Fibroblast of upper back skin (primary cell): ENCODE measurements around the gene KRTAP4-16.
A peak's percentile ranks its signal among the peaks of the same experiment; 100 is the strongest.
"Not testable (repeated sequence)": the region's sequence is repeated elsewhere in the genome, so short reads cannot be mapped to it uniquely, and the experiment has no call there.

ENCODE experiments used
- DNase-seq: peaks from one replicate; pipeline ENCODE4 v3.0.0-alpha.2; 2013

KRTAP4-16 gene

DNA sequence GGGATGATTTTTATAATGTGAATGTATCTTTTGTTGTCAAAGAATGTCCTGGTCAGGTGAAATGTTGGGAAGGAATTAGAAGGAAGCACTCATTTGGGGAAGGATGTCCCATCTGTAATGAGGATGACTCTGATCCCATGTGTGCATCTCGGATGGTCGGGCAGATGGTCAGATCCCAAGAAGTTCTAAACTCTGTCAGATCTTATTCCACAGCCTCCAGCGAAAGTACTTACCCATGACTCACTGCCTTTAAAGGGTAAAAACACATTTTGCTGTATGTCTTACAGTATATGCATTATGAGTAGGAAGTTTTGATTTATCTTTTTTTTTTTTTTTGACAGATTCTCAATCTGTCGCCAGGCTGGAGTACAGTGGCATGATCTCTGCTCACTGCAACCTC is 16.7 kb upstream of the KRTAP4-16 start:
- DNase-seq: peak; percentile 52

DNA sequence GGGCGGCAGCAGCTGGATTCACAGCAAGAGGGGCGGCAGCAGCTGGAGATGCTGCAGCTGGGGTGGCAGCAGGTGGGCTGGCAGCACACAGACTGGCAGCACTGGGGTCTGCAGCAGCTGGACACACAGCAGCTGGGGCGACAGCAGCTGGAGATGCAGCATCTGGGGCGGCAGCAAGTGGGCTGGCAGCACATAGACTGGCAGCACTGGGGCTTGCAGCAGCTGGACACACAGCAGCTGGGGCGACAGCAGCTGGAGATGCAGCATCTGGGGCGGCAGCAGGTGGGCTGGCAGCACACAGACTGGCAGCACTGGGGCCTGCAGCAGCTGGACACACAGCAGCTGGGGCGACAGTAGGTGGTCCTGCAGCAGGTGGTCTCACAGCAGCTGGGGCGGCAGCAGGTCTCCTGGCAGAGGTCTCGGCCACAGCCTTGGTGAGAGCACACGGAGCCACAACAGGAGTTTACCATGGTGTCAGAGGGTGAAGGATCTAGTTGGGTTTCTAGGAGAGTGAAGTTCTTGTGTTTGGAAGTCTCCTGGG is 15.9 kb upstream of the KRTAP4-16 start, which contains the start of gene KRTAP4-11:
Gene KRTAP4-11 (minus strand): TSS at position 528 of the 541 bp plus-strand sequence. CDS start 58 bp downstream, at position 470.
- DNase-seq: not testable (repeated sequence)

DNA sequence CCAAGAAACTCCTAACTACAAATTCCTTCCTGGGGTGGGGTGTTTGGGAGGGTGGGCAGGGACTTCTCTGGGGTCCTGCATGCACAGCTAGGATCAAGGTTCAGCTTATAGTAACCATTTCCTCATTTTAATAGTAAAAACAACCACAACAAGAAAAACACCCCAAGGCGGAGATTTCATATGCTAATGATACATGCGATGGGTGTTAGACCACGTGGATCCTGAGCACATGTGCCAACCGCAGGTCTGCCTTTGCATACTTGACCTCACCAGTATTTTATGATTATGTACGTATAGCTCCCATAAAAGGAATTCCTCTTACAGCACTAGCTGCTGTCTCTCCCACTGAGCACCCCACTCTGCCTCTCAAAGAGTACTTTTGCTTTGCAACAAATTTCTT is 14.3 kb upstream of the KRTAP4-16 start:
- peak; percentile 59 for DNase-seq

DNA sequence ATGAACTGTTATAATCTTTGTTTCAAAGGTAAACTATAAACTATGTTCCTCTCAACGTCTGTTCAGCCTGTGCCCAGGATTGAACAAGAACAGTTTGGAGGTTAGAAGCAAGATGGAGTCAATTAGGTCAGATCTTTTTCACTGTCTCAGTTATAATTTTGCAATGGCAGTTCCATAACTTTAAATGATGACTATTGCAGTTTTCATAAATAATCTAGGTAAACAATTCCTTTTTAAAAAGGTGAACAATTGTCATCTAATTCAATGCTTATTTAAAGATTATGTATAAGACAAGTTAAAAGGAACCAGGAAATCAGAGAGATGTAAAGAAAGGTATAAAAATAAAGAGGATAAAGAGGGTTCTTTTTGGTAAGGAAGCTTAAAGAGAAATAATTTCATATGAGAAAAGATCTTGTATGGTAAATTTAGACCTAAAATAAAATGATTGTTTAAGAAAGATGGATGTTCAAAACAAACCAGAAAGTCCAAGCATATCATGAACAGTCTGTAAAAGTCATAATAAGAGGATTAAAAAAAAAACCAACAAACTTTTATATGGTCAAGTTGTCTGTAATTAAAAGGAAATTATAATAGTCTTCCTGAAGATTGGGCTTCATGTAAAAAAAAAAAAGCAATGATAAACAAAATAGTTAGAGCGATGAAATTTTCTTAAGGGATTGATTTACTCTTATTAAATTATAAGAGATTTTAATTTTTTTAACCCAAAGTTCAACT is 9.3 kb upstream of the KRTAP4-16 start:
- no peak for DNase-seq

DNA sequence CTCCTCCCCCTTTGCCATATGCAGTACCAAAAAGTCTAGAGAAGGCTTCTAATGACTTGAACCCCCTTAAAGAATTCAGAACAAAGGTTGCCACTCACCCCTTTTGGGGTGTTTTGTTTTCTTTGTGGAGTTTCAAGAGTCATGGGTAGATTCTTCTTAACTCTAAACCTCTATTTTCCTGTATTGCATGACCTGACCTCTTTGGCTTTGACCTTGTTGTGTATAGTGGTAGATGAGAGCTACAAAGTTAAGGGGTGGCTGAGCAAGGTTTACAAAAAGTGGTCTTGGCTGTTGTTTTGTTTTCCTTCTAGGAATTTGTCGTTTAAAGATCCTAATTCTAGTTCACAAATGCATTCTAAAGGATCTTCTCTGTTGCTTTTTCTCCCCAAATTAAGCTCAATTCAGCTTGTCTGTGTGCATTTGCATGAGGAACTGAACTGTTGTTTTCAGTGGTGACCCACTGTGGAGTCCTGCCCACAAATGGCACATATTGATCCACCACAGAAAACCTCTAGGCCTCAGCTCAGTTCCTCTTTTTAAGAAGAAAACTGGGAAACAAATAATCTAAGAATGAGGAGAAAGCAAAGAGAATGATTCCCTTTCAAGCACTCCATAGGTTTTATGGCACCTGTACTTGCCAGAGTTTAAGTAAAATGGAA is 6.8 kb upstream of the KRTAP4-16 start:
- not testable (repeated sequence) for DNase-seq

DNA sequence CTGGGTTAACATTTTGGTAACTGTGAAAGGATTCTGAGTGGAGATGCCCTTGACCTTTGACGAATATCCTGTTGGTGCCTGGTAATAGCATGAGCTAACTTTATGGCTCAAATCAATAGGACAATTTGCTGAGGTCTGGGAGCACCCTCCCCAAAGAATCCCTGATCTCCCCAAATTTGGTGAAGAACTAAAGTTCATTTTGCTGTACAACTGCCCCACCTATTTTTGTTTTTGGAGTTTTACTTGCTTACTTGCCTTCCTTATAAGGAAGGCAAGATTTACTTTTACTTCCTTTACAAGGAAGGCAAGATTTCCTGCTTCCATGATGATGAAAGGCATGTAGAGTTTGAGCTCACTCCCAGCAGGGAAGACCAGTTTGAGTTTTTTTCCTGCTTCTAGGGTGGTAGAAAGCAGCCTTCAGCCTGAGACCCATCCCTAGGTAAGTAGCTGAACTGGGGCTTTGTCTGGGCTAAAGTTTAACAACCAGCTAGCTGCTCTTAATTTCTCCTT is 6.0 kb upstream of the KRTAP4-16 start:
- DNase-seq: no peak

DNA sequence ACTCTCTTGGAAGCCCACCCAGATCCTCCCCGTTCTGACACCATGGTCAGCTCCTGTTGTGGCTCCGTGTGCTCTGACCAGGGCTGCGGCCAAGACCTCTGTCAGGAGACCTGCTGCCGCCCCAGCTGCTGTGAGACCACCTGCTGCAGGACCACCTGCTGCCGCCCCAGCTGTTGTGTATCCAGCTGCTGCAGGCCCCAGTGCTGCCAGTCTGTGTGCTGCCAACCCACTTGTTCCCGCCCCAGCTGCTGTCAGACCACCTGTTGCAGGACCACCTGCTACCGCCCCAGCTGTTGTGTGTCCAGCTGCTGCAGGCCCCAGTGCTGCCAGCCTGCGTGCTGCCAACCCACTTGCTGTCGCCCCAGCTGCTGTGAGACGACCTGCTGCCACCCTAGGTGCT is 3.3 kb upstream of the KRTAP4-16 start, which contains the start of gene KRTAP4-9:
Gene KRTAP4-9 (plus strand): TSS at position 43 of the 400 bp plus-strand sequence. CDS start 0 bp downstream, at position 43.
- DNase-seq: not testable (repeated sequence)

DNA sequence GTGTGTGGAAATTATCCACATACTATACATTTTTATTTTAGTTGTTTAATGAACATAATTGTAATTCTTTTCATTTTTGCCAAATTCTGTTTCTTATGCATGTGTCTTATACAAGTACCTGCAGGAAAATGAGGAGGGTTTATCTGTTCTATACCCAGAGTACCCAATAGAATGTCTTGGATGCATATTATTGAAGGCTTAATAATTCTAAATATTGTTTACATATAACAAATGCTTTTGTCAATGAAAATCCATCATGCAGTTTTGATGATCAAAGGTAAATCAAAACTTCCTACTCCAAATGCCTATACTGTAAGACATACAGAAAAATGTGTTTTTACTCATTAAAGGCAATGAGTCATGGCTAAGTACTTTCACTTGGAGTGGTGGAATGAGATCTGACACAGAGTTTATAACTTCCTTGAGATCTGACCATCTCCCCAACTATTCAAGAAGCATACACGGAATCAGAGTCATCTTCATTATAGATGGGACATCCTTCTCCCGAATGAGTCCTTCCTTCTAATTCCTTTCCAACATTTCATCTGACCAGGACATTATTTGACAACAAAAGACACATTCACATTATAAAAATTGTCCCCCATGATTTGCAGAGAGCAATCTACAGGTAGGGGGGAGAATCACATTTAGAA is 2.5 kb upstream of the KRTAP4-16 start:
- peak; percentile 83 for DNase-seq

DNA sequence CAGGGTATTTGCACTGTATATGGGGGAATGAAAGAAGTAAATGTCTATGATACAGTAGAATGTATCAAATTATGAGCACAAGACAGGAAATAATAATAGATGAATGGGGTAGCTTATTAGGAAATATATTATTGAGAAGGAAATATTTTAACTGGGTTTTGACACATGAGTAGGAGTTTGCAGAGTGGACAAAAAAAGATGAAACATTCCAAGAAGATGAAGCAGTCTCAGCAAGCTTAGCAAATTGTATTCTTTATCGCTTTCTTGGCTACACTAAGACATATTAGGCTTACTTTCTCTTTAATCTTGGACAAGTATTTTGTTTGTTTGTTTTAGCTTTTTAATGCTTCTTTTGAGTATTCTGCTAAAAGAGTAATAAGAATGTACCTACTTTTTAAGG is 1.9 kb upstream of the KRTAP4-16 start:
- DNase-seq: no peak

DNA sequence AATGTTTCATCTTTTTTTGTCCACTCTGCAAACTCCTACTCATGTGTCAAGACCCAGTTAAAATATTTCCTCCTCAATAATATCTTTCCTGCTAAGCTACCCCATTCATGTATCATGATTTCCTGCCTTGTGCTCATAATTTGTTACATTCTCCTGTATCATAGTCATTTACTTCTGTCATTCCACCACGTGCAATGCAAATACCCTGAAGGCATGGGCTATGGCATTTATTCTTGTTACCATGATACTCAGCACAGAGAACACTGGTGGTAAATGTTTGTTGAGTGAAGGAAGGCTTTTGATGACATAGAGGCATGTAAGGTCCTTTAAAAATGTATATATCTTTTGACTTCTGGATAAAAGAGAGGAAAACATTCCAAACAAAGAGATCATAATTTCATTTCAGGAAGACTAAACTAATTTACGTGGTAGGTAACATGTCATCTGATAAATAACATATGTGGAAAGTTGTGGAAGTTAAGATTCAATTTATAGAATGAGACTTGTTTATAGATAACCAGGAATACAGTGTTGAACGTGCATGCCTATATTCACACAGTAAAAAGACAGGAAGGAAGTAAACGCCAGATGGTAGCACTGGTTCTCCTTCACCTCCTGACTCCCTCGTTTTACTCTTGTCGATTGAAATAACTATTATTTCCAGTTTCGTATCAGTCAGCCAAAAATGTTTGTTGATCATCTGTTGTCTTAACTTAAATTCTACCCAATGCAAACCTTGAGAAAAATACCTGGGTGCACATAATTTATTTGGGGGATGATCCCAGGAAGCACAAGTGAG is 2.1 kb downstream of the KRTAP4-16 start:
- peak; percentile 81 for DNase-seq

DNA sequence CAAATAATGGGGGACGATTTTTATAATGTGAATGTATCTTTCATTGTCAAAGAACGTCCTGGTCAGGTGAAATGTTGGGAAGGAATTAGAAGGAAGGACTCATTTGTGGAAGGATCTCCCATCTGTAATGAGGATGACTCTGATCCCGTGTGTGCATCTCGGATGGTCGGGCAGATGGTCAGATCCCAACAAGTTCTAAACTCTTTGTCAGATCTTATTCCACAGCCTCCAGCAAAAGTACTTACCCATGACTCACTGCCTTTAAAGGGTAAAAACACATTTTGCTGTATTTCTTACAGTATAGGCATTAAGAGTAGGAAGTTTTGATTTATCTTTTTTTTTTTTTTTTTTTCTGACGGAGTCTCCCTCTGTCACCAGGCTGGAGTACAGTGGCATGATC is 3.5 kb downstream of the KRTAP4-16 start:
- DNase-seq: peak; percentile 65

DNA sequence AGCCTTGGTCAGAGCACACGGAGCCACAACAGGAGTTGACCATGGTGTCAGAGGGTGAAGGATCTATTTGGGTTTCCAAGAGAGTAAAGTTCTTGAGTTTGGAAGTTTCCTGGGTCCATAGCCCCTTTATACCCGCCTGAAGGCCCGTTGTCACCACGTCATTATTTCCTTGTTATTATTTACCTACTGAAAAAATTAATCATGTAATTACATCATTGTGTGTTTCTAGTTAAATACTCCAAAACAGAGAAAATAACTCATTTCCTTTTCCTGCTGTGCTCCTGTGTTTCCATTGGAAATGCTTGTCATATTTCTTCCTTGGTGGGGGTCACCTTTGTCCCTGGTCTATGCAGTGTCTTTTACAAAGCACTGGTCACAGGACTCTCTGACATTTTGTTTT is 4.0 kb downstream of the KRTAP4-16 start, which contains the start of gene KRTAP4-8:
Gene KRTAP4-8 (minus strand): TSS at position 101 of the 400 bp plus-strand sequence. CDS start 58 bp downstream, at position 43.
- no peak for DNase-seq

DNA sequence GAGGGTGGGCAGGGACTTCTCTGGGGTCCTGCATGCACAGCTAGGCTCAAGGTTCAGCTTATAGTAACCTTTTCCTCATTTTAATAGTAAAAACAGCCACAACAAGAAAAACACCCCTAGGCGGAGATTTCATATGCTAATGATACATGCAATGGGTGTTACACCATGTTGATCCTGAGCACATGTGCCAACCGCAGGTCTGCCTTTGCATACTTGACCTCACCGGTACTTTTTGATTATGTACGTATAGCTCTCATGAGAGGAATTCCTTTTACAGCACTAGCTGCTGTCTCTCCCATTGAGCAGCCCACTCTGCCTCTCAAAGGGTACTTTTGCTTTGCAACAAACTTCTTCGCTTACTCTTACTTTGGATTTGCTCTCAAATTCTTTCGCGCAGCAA is 6.0 kb downstream of the KRTAP4-16 start:
- DNase-seq: no peak

DNA sequence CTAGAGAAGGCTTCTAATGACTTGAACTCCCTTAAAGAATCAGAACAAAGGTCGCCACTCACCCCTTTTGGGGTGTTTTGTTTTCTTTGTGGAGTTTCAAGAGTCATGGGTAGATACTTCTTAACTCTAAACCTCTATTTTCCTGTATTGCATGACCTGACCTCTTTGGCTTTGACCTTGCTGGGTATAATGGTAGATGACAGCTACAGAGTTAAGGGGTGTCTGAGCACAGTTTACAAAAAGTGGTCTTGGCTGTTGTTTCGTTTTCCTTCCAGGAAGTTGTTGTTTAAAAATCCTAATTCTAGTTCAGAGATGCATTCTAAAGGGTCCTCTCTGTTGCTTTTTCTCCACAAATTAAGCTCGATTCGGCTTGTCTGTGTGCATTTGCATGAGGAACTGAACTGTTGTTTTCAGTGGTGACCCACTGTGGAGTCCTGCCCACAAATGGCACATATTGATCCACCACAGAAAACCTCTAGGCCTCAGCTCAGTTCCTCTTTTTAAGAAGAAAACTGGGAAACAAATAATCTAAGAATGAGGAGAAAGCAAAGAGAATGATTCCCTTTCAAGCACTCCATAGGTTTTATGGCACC is 13.2 kb downstream of the KRTAP4-16 start:
- DNase-seq: not testable (repeated sequence)

DNA sequence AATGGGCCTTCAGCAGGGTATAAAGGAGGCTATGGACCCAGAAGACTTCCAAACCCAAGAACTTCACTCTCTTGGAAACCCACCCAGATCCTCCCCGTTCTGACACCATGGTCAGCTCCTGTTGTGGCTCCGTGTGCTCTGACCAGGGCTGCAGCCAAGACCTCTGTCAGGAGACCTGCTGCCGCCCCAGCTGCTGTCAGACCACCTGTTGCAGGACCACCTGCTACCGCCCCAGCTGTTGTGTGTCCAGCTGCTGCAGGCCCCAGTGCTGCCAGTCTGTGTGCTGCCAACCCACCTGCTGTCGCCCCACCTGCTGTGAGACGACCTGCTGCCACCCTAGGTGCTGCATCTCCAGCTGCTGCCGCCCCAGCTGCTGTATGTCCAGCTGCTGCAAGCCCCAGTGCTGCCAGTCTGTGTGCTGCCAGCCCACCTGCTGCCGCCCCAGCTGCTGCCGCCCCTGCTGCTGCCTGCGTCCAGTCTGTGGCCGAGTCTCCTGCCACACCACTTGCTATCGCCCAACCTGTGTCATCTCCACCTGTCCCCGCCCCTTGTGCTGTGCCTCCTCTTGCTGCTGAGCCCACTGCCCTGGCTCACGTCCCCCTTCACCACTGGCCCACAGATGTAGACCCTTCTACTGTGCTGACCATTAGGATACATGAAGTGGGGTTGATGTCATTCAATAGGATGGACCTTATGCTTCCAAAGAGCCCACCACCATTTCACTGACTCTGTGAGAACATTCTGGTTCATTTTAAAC is 17.7 kb downstream of the KRTAP4-16 start, which contains the start of gene KRTAP4-7:
Gene KRTAP4-7 (plus strand): TSS at position 51 of the 757 bp plus-strand sequence. CDS start 57 bp downstream, at position 108.
- DNase-seq: not testable (repeated sequence)

DNA sequence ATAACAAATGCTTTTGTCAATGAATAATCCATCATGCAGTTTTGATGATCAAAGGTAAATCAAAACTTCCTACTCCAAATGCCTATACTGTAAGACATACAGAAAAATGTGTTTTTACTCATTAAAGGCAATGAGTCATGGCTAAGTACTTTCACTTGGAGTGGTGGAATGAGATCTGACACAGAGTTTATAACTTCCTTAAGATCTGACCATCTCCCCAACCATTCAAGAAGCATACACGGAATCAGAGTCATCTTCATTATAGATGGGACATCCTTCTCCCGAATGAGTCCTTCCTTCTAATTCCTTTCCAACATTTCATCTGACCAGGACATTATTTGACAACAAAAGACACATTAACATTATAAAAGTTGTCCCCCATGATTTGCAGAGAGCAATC is 18.6 kb downstream of the KRTAP4-16 start:
- peak; percentile 74 for DNase-seq

DNA sequence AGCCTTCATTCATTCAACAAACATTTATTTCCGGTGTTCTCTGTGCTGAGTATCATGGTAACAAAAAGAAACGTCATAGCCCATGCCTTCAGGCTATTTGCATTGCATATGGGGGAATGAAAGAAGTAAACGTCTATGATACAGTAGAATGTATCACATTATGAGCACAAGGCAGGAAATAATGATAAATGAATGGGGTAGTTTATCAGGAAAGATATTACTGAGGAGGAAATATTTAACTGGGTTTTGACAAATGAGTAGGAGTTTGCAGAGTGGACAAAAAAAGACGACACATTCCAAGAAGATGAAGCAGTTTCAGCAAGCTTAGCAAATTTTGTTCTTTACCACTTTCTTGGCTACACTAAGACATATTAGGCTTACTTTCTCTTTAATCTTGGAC is 19.4 kb downstream of the KRTAP4-16 start:
- DNase-seq: no peak

DNA sequence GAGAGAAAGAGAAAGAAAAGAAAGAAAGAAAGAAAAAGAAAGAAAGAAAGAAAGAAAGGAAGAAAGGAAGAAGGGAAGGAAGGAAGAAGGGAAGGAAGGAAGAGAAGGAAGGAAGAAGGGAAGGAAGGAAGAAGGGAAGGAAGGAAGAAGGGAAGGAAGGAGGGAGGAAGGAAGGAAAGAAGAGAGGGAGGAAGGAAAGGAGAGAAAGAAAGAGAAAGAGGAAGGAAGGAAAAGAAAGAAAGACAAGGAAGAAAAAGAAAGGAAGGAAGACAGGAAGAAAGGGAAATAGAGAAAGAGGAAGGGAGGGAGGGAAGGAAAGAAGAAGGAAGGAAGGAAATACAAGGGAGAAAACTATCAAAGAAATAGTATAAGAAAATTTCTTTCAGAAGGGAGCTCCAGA is 25.2 kb downstream of the KRTAP4-16 start:
- DNase-seq: no peak

DNA sequence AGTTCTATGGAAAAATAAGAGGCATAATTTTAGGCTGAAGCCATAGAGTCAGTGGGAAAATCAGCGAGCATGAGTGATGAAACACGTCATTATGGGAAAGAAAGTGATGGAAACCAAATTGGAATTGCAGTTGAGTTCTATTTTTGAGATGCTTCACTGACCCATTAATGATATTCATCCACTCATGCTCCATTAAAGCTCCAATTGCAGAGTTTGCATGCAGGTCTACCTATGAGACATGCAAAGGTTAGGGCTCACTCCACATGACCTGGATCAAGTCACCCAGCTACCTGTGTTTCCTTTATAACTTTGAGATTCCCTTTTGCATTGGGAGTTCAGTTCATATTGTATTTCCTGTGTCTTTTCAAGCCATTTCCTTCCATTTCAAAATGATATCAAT is 28.3 kb downstream of the KRTAP4-16 start:
- no peak for DNase-seq

DNA sequence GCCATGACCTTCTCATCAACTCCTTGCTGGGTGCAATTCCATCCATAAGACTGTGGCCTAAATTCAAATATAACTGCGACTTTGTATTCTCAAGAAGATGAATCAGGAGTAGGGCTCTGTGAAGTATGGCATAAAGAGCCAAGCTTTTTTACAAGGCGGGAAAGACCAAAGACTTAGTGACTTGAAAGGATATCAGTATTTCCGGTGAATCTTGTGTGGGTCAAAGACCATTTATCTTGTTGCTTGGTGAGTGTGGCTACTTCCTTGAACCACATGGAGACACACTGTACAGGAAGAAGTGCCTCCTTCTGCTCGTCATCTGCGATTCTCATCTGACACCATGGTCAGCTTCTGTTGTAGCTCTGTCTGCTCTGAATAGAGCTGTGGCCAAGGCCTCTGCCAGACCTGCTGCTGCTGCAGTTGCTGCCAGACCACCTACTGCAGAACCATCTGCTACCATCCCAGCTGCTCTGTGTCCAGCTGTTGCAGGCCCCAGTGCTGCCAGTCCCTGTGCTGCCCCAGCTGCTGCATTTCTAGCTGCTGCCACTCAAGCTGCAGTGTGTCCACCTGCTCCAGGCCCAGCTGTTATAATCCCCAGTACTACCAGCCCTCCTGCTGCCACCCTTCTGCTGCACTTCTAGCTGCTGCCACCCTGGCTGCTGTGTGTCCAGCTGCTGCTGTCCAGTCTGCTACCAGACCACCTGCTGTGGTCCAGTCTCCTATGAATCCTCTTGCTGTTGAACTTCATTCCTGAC is 30.2 kb downstream of the KRTAP4-16 start:
- DNase-seq: no peak
